ENCODE measurements around the gene USP49.
"Not testable (repeated sequence)": the region's sequence is repeated elsewhere in the genome, so short reads cannot be mapped to it uniquely, and the experiment has no call there.

USP49 gene

DNA sequence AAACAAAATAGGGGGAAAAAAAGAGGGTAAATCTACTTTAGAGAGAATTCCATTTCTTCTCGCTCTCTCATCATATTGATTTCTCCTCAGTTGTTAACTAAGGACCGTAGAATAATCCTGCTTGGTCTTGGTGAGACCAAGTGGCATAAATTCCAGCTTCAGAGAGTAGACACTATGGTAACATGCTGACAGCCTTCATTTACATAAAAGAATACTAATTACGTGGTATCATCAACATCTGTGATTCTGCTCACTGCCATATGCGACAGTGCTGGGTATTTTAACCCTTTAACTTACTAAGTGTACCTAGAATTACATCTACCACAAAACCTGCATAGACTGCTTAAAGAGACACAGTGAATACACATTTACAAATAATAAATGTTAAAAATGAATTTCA, 80.5 kb downstream of the USP49 start:
- H3F3A ChIP-seq (ENCODE audit: low read depth): no peaks in the 10 kb centered on the region
- no peaks in the 10 kb centered on the region for H3K4me1 ChIP-seq (ENCODE audit: insufficient read depth, low read length, poor library complexity, severe bottlenecking)
- no peak overlapping the region for H3K9ac ChIP-seq (ENCODE audit: low read depth, low read length, poor library complexity, severe bottlenecking)

DNA sequence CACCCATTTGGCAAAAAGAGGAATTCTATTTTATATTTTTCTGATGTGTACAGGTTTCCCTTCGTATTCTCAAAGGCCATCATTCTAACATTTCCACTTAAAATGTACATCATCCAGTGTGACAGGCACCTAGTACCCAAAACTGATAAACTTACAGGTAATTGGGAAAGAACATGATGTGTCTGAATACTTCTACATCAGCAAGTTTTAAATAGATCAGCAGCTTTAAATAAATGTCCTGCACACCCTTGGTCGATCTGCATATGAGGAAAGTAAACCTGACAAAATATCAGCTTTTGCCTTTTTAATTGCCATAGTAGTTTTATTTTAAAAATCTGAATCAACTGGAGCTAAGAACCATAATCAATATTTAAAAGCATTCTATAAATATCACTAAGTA, 81.2 kb downstream of the USP49 start:
- TF ChIP-seq EZH2phosphoT487 (IDR thresholded peaks at IDR 0.05; ENCODE audit: borderline replicate concordance): no peak
- TF ChIP-seq, protein P1, sequence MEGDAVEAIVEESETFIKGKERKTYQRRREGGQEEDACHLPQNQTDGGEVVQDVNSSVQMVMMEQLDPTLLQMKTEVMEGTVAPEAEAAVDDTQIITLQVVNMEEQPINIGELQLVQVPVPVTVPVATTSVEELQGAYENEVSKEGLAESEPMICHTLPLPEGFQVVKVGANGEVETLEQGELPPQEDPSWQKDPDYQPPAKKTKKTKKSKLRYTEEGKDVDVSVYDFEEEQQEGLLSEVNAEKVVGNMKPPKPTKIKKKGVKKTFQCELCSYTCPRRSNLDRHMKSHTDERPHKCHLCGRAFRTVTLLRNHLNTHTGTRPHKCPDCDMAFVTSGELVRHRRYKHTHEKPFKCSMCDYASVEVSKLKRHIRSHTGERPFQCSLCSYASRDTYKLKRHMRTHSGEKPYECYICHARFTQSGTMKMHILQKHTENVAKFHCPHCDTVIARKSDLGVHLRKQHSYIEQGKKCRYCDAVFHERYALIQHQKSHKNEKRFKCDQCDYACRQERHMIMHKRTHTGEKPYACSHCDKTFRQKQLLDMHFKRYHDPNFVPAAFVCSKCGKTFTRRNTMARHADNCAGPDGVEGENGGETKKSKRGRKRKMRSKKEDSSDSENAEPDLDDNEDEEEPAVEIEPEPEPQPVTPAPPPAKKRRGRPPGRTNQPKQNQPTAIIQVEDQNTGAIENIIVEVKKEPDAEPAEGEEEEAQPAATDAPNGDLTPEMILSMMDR (conservative IDR thresholded peaks at IDR 0.05; ENCODE audit: low read length): no peak
- Histone ChIP-seq H4K20me1 (ENCODE audit: insufficient read depth, low read length, poor library complexity, severe bottlenecking) (no peaks in the 10 kb centered on the region), H3K9ac (ENCODE audit: low read depth, low read length, poor library complexity, severe bottlenecking) (no peak overlapping the region), H3K79me2 (ENCODE audit: insufficient read depth, low read length) (no peaks in the 10 kb centered on the region), H3K9me2 (replicated peaks; ENCODE audit: low read depth, low read length) (no peaks in the 10 kb centered on the region), H3K9me3 (ENCODE audit: insufficient read depth, low read depth, low read length) (no peaks in the 10 kb centered on the region), H3K4me2 (ENCODE audit: low read depth, low read length, poor library complexity, severe bottlenecking) (no peak overlapping the region), H2AFZ (ENCODE audit: low read length) (no peak overlapping the region), H3K4me3 (ENCODE audit: low read length, poor library complexity, severe bottlenecking) (no peak overlapping the region), H3F3A (ENCODE audit: low read depth) (no peaks in the 10 kb centered on the region), H3K36me3 (ENCODE audit: insufficient read depth, low read length) (no peaks in the 10 kb centered on the region; the same call in 1 of the 2 replicates), H3K27me3 (ENCODE audit: insufficient read depth, low read length, poor library complexity, severe bottlenecking) (no peaks in the 10 kb centered on the region), H3K4me1 (ENCODE audit: insufficient read depth, low read length, poor library complexity, severe bottlenecking) (no peaks in the 10 kb centered on the region)

More for the DNA sequence above, 80.5 kb downstream of the USP49 start:
- Histone ChIP-seq H3K79me2 (ENCODE audit: insufficient read depth, low read length) (no peaks in the 10 kb centered on the region), H3K9me3 (ENCODE audit: insufficient read depth, low read depth, low read length) (no peaks in the 10 kb centered on the region), H4K20me1 (ENCODE audit: insufficient read depth, low read length, poor library complexity, severe bottlenecking) (no peaks in the 10 kb centered on the region), H3K4me3 (ENCODE audit: low read length, poor library complexity, severe bottlenecking) (no peak overlapping the region), H3K4me2 (ENCODE audit: low read depth, low read length, poor library complexity, severe bottlenecking) (no peak overlapping the region), H3K36me3 (ENCODE audit: insufficient read depth, low read length) (no peaks in the 10 kb centered on the region; the same call in 1 of the 2 replicates), H3K27me3 (ENCODE audit: insufficient read depth, low read length, poor library complexity, severe bottlenecking) (no peaks in the 10 kb centered on the region), H3K9me2 (replicated peaks; ENCODE audit: low read depth, low read length) (no peaks in the 10 kb centered on the region), H2AFZ (ENCODE audit: low read length) (no peak overlapping the region)
- no peak for TF ChIP-seq EZH2phosphoT487 (IDR thresholded peaks at IDR 0.05; ENCODE audit: borderline replicate concordance)
- TF ChIP-seq, protein P1 (conservative IDR thresholded peaks at IDR 0.05; ENCODE audit: low read length): no peak

DNA sequence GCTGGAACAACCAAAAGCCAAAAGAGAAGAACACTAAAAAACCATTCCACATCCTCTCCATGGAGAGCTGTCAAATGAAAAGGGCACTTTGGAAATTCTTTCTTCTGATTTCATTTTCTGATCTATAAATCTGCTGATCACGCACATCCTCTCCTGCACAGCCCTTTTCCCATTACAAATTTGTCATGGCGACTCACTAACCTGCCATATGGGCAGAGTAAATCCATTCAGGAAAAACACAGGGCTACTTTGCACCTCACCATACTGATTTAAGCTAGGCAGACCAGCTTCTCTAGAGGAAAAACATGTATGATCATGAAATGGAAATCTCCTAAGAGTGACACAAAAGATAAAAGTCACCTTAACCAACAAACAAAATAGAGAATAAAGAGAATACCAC, 81.7 kb downstream of the USP49 start:
- Histone ChIP-seq H3K36me3 (ENCODE audit: insufficient read depth, low read length) (no peaks in the 10 kb centered on the region; the same call in 1 of the 2 replicates), H3K27me3 (ENCODE audit: insufficient read depth, low read length, poor library complexity, severe bottlenecking) (no peaks in the 10 kb centered on the region), H3K9me3 (ENCODE audit: insufficient read depth, low read depth, low read length) (no peaks in the 10 kb centered on the region), H3K9ac (ENCODE audit: low read depth, low read length, poor library complexity, severe bottlenecking) (no peak overlapping the region), H3K4me3 (ENCODE audit: low read length, poor library complexity, severe bottlenecking) (no peak overlapping the region), H3K4me1 (ENCODE audit: insufficient read depth, low read length, poor library complexity, severe bottlenecking) (no peaks in the 10 kb centered on the region), H3K9me2 (replicated peaks; ENCODE audit: low read depth, low read length) (no peaks in the 10 kb centered on the region), H4K20me1 (ENCODE audit: insufficient read depth, low read length, poor library complexity, severe bottlenecking) (no peaks in the 10 kb centered on the region), H2AFZ (ENCODE audit: low read length) (no peak overlapping the region), H3K4me2 (ENCODE audit: low read depth, low read length, poor library complexity, severe bottlenecking) (no peak overlapping the region), H3F3A (ENCODE audit: low read depth) (no peaks in the 10 kb centered on the region), H3K79me2 (ENCODE audit: insufficient read depth, low read length) (no peaks in the 10 kb centered on the region)
- no peak for TF ChIP-seq EZH2phosphoT487 (IDR thresholded peaks at IDR 0.05; ENCODE audit: borderline replicate concordance)
- TF ChIP-seq, protein P1 (conservative IDR thresholded peaks at IDR 0.05; ENCODE audit: low read length): no peak

DNA sequence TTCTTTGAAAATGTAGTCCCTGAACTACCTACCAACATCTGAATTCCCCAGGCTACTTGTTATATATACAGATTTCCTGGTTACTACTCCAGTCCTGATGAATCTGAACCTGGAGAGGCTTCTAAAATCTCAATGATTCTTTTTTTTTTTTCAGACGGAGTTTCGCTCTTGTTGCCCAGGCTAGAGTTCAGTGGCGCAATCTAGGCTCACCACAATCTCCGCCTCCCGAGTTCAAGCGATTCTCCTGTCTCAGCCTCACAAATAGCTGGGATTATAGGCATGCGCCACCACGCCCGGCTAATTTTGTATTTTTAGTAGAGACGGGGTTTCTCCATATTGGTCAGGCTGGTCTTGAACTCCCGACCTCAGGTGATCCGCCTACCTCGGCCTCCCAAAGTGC, 83.2 kb downstream of the USP49 start:
- not testable (repeated sequence) for H2AFZ ChIP-seq (ENCODE audit: low read length); H3F3A ChIP-seq (ENCODE audit: low read depth); H3K36me3 ChIP-seq (ENCODE audit: insufficient read depth, low read length); H3K9ac ChIP-seq (ENCODE audit: low read depth, low read length, poor library complexity, severe bottlenecking); H3K79me2 ChIP-seq (ENCODE audit: insufficient read depth, low read length); H3K27me3 ChIP-seq (ENCODE audit: insufficient read depth, low read length, poor library complexity, severe bottlenecking); H4K20me1 ChIP-seq (ENCODE audit: insufficient read depth, low read length, poor library complexity, severe bottlenecking); H3K4me3 ChIP-seq (ENCODE audit: low read length, poor library complexity, severe bottlenecking); H3K9me3 ChIP-seq (ENCODE audit: insufficient read depth, low read depth, low read length); H3K4me1 ChIP-seq (ENCODE audit: insufficient read depth, low read length, poor library complexity, severe bottlenecking); H3K4me2 ChIP-seq (ENCODE audit: low read depth, low read length, poor library complexity, severe bottlenecking); H3K9me2 ChIP-seq (replicated peaks; ENCODE audit: low read depth, low read length)

Measured in Loucy (cell line).